ENCODE results near the gene ZNF280A. TPM values are rescaled to one million over a fixed set of nuclear protein-coding genes. Genes with fewer than 3 reads are reported as not detected.

The ZNF280A gene
- total and polyA plus RNA-seq, 2 donors (not counting 3 experiments of a cell fraction or from before 2014, with no cell fraction given) = 0.15 TPM; not detected in 1

DNA sequence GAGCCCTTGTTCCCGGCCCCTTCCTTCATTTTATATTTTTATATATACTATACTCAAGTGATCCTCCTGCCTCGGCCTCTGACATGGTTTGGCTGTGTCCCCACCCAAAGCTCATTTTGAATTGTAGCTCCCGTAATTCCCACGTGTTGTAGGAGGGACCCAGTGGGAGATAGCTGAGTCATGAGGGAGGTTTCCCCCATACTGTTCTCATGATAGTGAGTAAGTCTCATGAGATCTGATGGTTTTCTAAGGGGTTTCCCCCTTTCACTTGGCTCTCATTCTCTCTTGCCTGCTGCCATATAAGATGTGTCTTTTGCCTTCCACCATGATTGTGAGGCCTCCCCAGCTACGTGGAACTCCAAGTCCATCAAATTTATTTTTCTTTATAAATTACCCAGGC is 7.2 kb upstream of the ZNF280A start:
- H3K4me2 ChIP-seq (ENCODE audit: insufficient read depth, low read length) = no peak overlapping the region
- TF ChIP-seq, protein P1, sequence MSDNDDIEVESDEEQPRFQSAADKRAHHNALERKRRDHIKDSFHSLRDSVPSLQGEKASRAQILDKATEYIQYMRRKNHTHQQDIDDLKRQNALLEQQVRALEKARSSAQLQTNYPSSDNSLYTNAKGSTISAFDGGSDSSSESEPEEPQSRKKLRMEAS (IDR thresholded peaks at IDR 0.05; ENCODE audit: insufficient read depth, insufficient read length) = no peak
- TF ChIP-seq POLR2AphosphoS5 (IDR thresholded peaks at IDR 0.05; ENCODE audit: insufficient read depth, low read depth, low read length) = no peak
- TF ChIP-seq JUN (IDR thresholded peaks at IDR 0.05; ENCODE audit: borderline replicate concordance, insufficient read depth, insufficient read length, low read depth) = no peak
- TF ChIP-seq EZH2 (IDR thresholded peaks at IDR 0.05; ENCODE audit: borderline replicate concordance, low read depth, low read length, severe bottlenecking) = no peak
- TF ChIP-seq GATA2 (IDR thresholded peaks at IDR 0.05; ENCODE audit: insufficient read depth, insufficient read length, low read depth, low read length) = no peak
- no peak for TF ChIP-seq MYC (IDR thresholded peaks at IDR 0.05; ENCODE audit: low read depth, low read length)
- TF ChIP-seq, protein P2, sequence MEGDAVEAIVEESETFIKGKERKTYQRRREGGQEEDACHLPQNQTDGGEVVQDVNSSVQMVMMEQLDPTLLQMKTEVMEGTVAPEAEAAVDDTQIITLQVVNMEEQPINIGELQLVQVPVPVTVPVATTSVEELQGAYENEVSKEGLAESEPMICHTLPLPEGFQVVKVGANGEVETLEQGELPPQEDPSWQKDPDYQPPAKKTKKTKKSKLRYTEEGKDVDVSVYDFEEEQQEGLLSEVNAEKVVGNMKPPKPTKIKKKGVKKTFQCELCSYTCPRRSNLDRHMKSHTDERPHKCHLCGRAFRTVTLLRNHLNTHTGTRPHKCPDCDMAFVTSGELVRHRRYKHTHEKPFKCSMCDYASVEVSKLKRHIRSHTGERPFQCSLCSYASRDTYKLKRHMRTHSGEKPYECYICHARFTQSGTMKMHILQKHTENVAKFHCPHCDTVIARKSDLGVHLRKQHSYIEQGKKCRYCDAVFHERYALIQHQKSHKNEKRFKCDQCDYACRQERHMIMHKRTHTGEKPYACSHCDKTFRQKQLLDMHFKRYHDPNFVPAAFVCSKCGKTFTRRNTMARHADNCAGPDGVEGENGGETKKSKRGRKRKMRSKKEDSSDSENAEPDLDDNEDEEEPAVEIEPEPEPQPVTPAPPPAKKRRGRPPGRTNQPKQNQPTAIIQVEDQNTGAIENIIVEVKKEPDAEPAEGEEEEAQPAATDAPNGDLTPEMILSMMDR (IDR thresholded peaks at IDR 0.05; ENCODE audit: extremely low read depth in 1 of 2, insufficient read depth in 1 of 2, low read depth in 1 of 2, low read length in 2 of 2) = no peak
- no peak for TF ChIP-seq POLR2A (IDR thresholded peaks at IDR 0.05; ENCODE audit: low read depth, low read length)
- no peak for TF ChIP-seq FOS (IDR thresholded peaks at IDR 0.05; ENCODE audit: borderline replicate concordance, insufficient read depth, low read length)
- no peaks in the 10 kb centered on the region for H3K9me1 ChIP-seq (replicated peaks; ENCODE audit: control insufficient read depth, extremely low read depth, insufficient read depth, low read length)
- ChIA-PET POLR2A (no interaction called here), CTCF (no interaction called here)
- BruUV-seq (replicated peaks) = no TSS peak
- no peak for DNase-seq (ENCODE audit: low read depth, low spot score)
- H3K36me3 ChIP-seq (ENCODE audit: control insufficient read depth in 2 of 2, extremely low read depth in 1 of 2, insufficient read depth in 2 of 2, low read length in 2 of 2) = no peaks in the 10 kb centered on the region
- H3K4me3 ChIP-seq (replicated peaks in 1 of 3; ENCODE audit: insufficient read depth in 1 of 3, low read depth in 1 of 3, low read length in 3 of 3) = no peak overlapping the region
- dilution Hi-C loops (cut with MboI; ENCODE audit: extremely low pct_ligation_motif_present, low sequenced_read_pairs) (no loop called here), intact Hi-C loops (cut with micrococcal nuclease) (no loop called here)
- H3K27ac ChIP-seq (ENCODE audit: insufficient read depth, low read depth, low read length) = no peak overlapping the region
- peaks cover 0 to 5% of the 10 kb centered on the region in 2 experiments for H3K27me3 ChIP-seq (ENCODE audit: control insufficient read depth in 2 of 2, insufficient read depth in 2 of 2, low read length in 2 of 2)
- FAIRE-seq = no peak
- no peaks in the 10 kb centered on the region for H3K9me3 ChIP-seq (replicated peaks; ENCODE audit: control insufficient read depth, insufficient read depth, low read length)
- H3K9ac ChIP-seq (replicated peaks; ENCODE audit: extremely low read depth, insufficient read depth, low read length) = no peak overlapping the region
- H4K20me1 ChIP-seq (replicated peaks; ENCODE audit: control insufficient read depth, extremely low read depth, insufficient read depth, low read length) = no peaks in the 10 kb centered on the region
- H3K79me2 ChIP-seq (ENCODE audit: control insufficient read depth, insufficient read depth, low read length) = no peaks in the 10 kb centered on the region
- no peaks in the 10 kb centered on the region for H3K4me1 ChIP-seq (ENCODE audit: control insufficient read depth, extremely low read depth, insufficient read depth, low read length)
- H2AFZ ChIP-seq (ENCODE audit: low read depth, low read length) = no peak overlapping the region
